HFFc6 (cell line): ENCODE results near the gene PRCD. TPM values are rescaled to one million over a fixed set of nuclear protein-coding genes. Genes with fewer than 3 reads are reported as not detected.

Experiments
- DNase-seq: peaks from one replicate; pipeline ENCODE4 v3.0.0-alpha.2; 2018
- H3K27ac Mint-ChIP-seq: 2 replicates; pipeline ENCODE4 v1.8.0; 2020; ENCODE audit warnings: mild to moderate bottlenecking, mixed read lengths
- H3K27me3 Mint-ChIP-seq: 2 replicates; pipeline ENCODE4 v1.8.0; 2021; ENCODE audit warnings: mild to moderate bottlenecking, moderate library complexity, mixed read lengths; ENCODE audit not compliant: insufficient read depth
- H3K36me3 Mint-ChIP-seq: 2 replicates; pipeline ENCODE4 v1.8.0; 2021; ENCODE audit warnings: low read depth, mixed read lengths
- H3K4me1 Mint-ChIP-seq: 2 replicates; pipeline ENCODE4 v1.8.0; 2020; ENCODE audit warnings: low read depth, mixed read lengths
- H3K4me3 Mint-ChIP-seq: 2 replicates; pipeline ENCODE4 v1.8.0; 2020; ENCODE audit warnings: mild to moderate bottlenecking, moderate library complexity, mixed read lengths
- H3K9me3 Mint-ChIP-seq: 2 replicates; pipeline ENCODE4 v1.8.0; 2020; ENCODE audit warnings: mild to moderate bottlenecking, mixed read lengths
- CTCF ChIP-seq: fragments of 200-600 bp; sonication (generic); IDR thresholded peaks from 2 replicates; pipeline ENCODE4 v1.5.0; 2021; ENCODE audit warnings: antibody characterized with exemption, mild to moderate bottlenecking
- total RNA-seq, 6 experiments: library from RNA; stranded (reverse); fragmentation: NEBNext Ultra II Directional; extraction: Animal tissue kit (Norgen Biotek cat#: 25700); gene quantifications; 2 replicates in 1 of 6; 3 replicates in 5 of 6; pipeline ENCODE4 v1.2.3, GENCODE V29; 2021

The PRCD gene
- total RNA-seq, 6 experiments from 2014 or later: not detected

DNA sequence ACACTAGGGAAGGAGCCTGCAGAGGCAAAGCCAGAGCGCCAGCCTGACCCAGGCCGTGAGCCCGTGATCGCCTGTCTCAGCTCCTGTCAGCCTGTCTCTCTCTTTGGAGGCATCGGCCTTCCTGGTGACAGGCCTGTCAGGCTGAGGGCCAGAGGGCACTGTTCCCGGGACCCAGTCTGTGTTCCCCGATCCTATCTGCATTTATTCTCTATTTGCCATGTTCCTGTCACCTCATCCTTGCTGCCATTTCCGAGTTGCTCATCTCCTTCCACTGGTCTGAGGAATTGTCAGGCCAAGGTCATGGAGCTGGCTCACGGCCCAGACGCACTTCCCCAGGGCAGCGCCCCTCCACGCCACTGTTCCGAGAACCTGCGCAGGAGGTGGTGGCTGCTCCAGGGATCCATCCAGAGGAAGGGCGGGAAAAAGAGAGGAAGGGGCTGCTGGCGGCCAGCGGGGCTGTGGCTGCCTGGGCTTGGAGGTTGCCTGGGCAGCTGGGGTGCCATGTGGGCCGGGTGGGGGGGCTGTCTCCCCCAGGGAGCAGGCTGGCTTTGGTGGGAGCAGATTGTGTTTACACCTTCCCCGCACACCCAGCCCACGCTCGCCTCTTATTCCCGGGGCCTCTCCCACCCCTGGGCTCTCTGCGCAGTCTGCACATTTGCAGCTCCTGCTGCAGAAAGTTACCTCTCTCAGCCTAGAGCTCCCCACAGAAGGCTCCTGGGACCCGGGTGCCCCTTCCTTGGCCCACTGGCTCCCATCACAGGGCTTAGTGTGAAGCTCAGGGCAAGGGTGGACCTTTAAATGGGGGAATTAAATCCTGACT, 4.9 kb downstream of the PRCD start:
- Mint-ChIP-seq H3K36me3 (no peaks in the 10 kb centered on the region), H3K4me1 (peaks cover 18% of the 10 kb centered on the region), H3K4me3 (no peak overlapping the region), H3K27ac (no peak overlapping the region), H3K9me3 (no peaks in the 10 kb centered on the region), H3K27me3 (peaks cover 9% of the 10 kb centered on the region)
- no peak for DNase-seq
- no peak for TF ChIP-seq CTCF

DNA sequence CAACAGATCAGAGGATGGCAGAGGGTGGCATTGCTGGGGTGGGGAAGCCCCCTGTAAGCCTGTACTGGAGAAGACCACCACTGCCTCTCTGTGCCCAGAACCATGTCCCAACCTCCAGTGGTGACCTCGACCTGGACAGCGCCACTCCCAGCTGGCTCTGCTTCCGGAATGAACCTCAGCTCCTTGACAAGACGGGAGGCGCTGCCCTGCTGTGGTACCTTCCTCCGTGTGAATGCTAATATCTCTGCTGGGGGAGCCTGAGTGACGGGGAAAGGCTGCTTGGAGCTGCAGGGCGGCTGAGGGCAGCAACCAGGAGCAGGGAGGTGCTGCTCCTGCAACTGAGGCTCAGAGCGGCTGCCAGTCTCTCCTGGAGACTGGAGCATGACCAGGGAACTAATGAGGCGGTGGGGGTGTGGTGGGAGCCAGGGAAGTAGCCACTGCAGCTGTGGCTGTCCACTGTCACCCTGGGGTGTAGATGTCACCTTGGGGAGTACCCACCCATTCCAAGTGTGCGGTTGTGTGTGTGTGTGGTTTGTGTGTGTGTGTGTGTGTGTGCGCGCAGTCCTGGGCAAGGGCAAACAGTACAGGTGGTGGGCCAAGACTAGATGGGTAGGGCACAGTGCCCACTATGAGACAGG, 6.2 kb downstream of the PRCD start:
- Mint-ChIP-seq H3K4me1 (peaks cover 14% of the 10 kb centered on the region), H3K36me3 (no peaks in the 10 kb centered on the region), H3K27ac (no peak overlapping the region), H3K9me3 (no peaks in the 10 kb centered on the region), H3K27me3 (peaks cover 7% of the 10 kb centered on the region), H3K4me3 (no peak overlapping the region; the same call in none of the 2 replicates)
- no peak for TF ChIP-seq CTCF
- no peak for DNase-seq

DNA sequence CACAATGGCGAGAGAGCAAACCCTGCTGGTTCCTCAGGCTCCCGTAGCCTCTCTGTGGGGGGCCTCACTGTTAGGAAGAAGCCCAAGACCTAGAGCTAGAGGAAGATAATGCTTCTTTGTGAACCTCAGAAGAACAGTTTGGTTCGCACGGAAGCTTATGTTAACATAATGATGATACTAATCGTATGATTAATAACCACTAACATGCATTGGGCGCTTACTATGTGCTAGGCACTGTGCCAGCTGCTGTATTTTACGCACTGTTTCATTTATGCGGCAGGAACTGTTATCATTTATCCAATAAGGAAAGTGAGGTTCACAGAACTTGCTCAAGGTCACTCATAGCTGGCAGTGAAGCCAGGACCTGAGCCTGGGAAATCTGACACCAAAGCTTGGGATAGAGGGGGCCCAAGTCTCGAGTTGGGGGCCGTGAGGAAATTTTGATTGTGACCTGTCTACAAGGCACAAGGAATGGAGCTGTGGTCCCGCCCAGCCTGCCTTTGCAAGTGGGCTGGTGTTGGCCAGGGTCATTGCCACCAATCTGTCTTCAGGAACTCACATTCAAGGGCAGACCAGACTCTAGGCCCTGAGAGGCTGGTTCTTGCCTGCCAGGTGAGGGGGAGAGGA, 6.8 kb downstream of the PRCD start:
- TF ChIP-seq CTCF: no peak
- no peak overlapping the region for H3K27ac Mint-ChIP-seq
- H3K27me3 Mint-ChIP-seq: peaks cover 7% of the 10 kb centered on the region
- no peaks in the 10 kb centered on the region for H3K36me3 Mint-ChIP-seq
- H3K4me3 Mint-ChIP-seq: no peak overlapping the region; the same call in none of the 2 replicates
- H3K9me3 Mint-ChIP-seq: no peaks in the 10 kb centered on the region
- peak; percentile 91 for DNase-seq
- H3K4me1 Mint-ChIP-seq: peaks cover 14% of the 10 kb centered on the region

GRCh38 chr17:76547183-76547641, 7.4 kb downstream of the PRCD start:
- TF ChIP-seq CTCF: peak; percentile 82
- DNase-seq: peak; percentile 71
- H3K9me3 Mint-ChIP-seq: no peaks in the 10 kb centered on the region
- no peak overlapping the region for H3K27ac Mint-ChIP-seq
- H3K4me3 Mint-ChIP-seq: no peak overlapping the region; the same call in 1 of the 2 replicates
- H3K27me3 Mint-ChIP-seq: peaks cover 7% of the 10 kb centered on the region
- H3K4me1 Mint-ChIP-seq: peaks cover 14% of the 10 kb centered on the region
- no peaks in the 10 kb centered on the region for H3K36me3 Mint-ChIP-seq

GRCh38 chr17:76547642-76548202, 7.9 kb downstream of the PRCD start:
- peaks cover 7% of the 10 kb centered on the region for H3K27me3 Mint-ChIP-seq
- peaks cover 14% of the 10 kb centered on the region for H3K4me1 Mint-ChIP-seq
- no peak overlapping the region for H3K4me3 Mint-ChIP-seq
- TF ChIP-seq CTCF: peak; percentile 35; the same call in 1 of the 2 replicates
- no peaks in the 10 kb centered on the region for H3K9me3 Mint-ChIP-seq
- H3K36me3 Mint-ChIP-seq: no peaks in the 10 kb centered on the region
- H3K27ac Mint-ChIP-seq: no peak overlapping the region
- DNase-seq: no peak
